Measurements from ENCODE around the gene MYH14. TPM values are rescaled to one million over a fixed set of nuclear protein-coding genes. Genes with fewer than 3 reads are reported as not detected.

MYH14 gene
- total and polyA plus RNA-seq, 2 of the 13 experiments (the other 11 are each of a cell fraction or from before 2014, with no cell fraction given): 5.5 to 5.8 TPM

DNA sequence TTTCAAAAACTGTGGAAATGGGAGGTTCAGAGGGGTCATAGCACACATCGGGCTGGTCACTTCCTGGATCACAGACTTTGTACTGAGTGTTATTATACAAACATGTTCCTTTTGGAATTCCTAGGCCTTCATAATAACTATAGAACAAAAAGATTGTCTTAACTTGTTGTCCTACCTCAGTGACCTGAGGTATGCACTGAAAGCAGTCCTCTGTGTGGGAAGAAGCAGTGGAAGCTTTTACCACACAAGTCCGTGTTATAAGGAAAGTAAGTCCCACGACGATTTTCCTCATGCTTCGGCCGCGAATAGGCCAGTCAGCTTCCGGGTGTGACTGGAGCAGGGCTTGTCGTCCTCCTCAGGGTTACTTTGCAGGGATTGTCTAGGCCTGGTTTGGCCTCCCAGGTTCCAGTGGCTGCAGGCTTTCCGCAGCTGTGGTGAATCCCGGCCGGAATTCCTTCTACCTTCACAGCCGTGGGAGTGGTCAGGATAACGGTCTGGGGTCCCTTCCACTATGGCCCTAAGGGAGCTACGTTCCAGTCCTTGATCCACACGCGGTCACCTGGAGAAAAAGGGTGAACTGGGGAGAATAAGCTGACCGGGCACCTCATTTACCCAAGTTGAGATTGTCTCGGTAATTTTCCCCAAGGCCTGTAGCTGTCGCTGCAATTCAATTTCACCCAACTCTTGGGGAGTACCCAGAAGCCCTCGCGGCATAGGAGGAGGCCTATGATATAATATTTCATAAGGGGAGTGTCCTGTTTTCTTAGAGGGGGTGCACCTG lies 146.0 kb downstream of the MYH14 start (continued):
- TF ChIP-seq, protein P1, sequence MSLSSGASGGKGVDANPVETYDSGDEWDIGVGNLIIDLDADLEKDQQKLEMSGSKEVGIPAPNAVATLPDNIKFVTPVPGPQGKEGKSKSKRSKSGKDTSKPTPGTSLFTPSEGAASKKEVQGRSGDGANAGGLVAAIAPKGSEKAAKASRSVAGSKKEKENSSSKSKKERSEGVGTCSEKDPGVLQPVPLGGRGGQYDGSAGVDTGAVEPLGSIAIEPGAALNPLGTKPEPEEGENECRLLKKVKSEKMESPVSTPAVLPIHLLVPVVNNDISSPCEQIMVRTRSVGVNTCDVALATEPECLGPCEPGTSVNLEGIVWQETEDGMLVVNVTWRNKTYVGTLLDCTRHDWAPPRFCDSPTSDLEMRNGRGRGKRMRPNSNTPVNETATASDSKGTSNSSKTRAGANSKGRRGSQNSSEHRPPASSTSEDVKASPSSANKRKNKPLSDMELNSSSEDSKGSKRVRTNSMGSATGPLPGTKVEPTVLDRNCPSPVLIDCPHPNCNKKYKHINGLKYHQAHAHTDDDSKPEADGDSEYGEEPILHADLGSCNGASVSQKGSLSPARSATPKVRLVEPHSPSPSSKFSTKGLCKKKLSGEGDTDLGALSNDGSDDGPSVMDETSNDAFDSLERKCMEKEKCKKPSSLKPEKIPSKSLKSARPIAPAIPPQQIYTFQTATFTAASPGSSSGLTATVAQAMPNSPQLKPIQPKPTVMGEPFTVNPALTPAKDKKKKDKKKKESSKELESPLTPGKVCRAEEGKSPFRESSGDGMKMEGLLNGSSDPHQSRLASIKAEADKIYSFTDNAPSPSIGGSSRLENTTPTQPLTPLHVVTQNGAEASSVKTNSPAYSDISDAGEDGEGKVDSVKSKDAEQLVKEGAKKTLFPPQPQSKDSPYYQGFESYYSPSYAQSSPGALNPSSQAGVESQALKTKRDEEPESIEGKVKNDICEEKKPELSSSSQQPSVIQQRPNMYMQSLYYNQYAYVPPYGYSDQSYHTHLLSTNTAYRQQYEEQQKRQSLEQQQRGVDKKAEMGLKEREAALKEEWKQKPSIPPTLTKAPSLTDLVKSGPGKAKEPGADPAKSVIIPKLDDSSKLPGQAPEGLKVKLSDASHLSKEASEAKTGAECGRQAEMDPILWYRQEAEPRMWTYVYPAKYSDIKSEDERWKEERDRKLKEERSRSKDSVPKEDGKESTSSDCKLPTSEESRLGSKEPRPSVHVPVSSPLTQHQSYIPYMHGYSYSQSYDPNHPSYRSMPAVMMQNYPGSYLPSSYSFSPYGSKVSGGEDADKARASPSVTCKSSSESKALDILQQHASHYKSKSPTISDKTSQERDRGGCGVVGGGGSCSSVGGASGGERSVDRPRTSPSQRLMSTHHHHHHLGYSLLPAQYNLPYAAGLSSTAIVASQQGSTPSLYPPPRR (CRISPR knock-in tag; IDR thresholded peaks at IDR 0.05; ENCODE audit: borderline replicate concordance): 0 out of 2 replicates have a peak, but pooled peaks have one; percentile 25
- TF ChIP-seq ZNF850 (CRISPR knock-in tag; conservative IDR thresholded peaks at IDR 0.05): no peak
- no peak for TF ChIP-seq ZNF841 (CRISPR knock-in tag; IDR thresholded peaks at IDR 0.05; ENCODE audit: borderline replicate concordance)
- TF ChIP-seq ETV5 (CRISPR knock-in tag; IDR thresholded peaks at IDR 0.05; ENCODE audit: borderline replicate concordance): peak; percentile 62; the same call in 1 of the 2 replicates
- TF ChIP-seq, protein P2, sequence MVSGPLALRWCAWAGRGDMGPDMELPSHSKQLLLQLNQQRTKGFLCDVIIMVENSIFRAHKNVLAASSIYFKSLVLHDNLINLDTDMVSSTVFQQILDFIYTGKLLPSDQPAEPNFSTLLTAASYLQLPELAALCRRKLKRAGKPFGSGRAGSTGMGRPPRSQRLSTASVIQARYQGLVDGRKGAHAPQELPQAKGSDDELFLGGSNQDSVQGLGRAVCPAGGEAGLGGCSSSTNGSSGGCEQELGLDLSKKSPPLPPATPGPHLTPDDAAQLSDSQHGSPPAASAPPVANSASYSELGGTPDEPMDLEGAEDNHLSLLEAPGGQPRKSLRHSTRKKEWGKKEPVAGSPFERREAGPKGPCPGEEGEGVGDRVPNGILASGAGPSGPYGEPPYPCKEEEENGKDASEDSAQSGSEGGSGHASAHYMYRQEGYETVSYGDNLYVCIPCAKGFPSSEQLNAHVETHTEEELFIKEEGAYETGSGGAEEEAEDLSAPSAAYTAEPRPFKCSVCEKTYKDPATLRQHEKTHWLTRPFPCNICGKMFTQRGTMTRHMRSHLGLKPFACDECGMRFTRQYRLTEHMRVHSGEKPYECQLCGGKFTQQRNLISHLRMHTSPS (CRISPR knock-in tag; IDR thresholded peaks at IDR 0.05; ENCODE audit: low read depth): no peak
- TF ChIP-seq ELF4 (CRISPR knock-in tag; IDR thresholded peaks at IDR 0.05; ENCODE audit: borderline replicate concordance): peak; percentile 63; the same call in 1 of the 2 replicates
- TF ChIP-seq POLR2A (IDR thresholded peaks at IDR 0.05; ENCODE audit: insufficient read depth in 1 of 2, low read depth in 2 of 2, low read length in 2 of 2): peak in 1 of 2 experiments; percentile 55; a peak in 1 of 4 replicates
- no peak for TF ChIP-seq ZNF160 (CRISPR knock-in tag; IDR thresholded peaks at IDR 0.05)
- 0 out of 2 replicates have a peak, but pooled peaks have one; percentile 30 for TF ChIP-seq SPEN (CRISPR knock-in tag; IDR thresholded peaks at IDR 0.05; ENCODE audit: low read depth)
- TF ChIP-seq ZNF747 (CRISPR knock-in tag; IDR thresholded peaks at IDR 0.05; ENCODE audit: borderline replicate concordance): no peak
- no peak for TF ChIP-seq NCOA5 (CRISPR knock-in tag; IDR thresholded peaks at IDR 0.05)
- TF ChIP-seq NFE2L2 (IDR thresholded peaks at IDR 0.05; ENCODE audit: low read length): no peak
- TF ChIP-seq, protein P3, sequence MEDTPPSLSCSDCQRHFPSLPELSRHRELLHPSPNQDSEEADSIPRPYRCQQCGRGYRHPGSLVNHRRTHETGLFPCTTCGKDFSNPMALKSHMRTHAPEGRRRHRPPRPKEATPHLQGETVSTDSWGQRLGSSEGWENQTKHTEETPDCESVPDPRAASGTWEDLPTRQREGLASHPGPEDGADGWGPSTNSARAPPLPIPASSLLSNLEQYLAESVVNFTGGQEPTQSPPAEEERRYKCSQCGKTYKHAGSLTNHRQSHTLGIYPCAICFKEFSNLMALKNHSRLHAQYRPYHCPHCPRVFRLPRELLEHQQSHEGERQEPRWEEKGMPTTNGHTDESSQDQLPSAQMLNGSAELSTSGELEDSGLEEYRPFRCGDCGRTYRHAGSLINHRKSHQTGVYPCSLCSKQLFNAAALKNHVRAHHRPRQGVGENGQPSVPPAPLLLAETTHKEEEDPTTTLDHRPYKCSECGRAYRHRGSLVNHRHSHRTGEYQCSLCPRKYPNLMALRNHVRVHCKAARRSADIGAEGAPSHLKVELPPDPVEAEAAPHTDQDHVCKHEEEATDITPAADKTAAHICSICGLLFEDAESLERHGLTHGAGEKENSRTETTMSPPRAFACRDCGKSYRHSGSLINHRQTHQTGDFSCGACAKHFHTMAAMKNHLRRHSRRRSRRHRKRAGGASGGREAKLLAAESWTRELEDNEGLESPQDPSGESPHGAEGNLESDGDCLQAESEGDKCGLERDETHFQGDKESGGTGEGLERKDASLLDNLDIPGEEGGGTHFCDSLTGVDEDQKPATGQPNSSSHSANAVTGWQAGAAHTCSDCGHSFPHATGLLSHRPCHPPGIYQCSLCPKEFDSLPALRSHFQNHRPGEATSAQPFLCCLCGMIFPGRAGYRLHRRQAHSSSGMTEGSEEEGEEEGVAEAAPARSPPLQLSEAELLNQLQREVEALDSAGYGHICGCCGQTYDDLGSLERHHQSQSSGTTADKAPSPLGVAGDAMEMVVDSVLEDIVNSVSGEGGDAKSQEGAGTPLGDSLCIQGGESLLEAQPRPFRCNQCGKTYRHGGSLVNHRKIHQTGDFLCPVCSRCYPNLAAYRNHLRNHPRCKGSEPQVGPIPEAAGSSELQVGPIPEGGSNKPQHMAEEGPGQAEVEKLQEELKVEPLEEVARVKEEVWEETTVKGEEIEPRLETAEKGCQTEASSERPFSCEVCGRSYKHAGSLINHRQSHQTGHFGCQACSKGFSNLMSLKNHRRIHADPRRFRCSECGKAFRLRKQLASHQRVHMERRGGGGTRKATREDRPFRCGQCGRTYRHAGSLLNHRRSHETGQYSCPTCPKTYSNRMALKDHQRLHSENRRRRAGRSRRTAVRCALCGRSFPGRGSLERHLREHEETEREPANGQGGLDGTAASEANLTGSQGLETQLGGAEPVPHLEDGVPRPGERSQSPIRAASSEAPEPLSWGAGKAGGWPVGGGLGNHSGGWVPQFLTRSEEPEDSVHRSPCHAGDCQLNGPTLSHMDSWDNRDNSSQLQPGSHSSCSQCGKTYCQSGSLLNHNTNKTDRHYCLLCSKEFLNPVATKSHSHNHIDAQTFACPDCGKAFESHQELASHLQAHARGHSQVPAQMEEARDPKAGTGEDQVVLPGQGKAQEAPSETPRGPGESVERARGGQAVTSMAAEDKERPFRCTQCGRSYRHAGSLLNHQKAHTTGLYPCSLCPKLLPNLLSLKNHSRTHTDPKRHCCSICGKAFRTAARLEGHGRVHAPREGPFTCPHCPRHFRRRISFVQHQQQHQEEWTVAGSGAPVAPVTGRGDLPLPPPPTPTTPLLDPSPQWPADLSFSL (CRISPR knock-in tag; IDR thresholded peaks at IDR 0.05): 0 out of 2 replicates have a peak, but pooled peaks have one; percentile 23
- TF ChIP-seq NCOR1 (IDR thresholded peaks at IDR 0.05; ENCODE audit: borderline replicate concordance, low read length): peak; percentile 52; the same call in 1 of the 2 replicates
- TF ChIP-seq PITX1 (CRISPR knock-in tag; IDR thresholded peaks at IDR 0.05): peak; percentile 14; the same call in 1 of the 2 replicates
